Endometrial microvascular endothelial cells (primary cell): ENCODE results near the gene CPNE2. TPM values are rescaled to one million over a fixed set of nuclear protein-coding genes. Genes with fewer than 3 reads are reported as not detected.

Source experiments
- in situ Hi-C: cut with HindIII; loops from 2 replicates; pipeline ENCODE4 v1.10.0; 2017; ENCODE audit warnings: low sequenced_read_pairs, low pct_unique_long_range_greater_than_20kb; ENCODE audit errors: inconsistent ontology term
- total RNA-seq: library from RNA; depleted of rRNA; stranded (reverse); fragments of >200 nt; gene quantifications from one replicate; pipeline ENCODE4 v1.2.3, GENCODE V29; 2015; ENCODE audit errors: inconsistent ontology term

Gene CPNE2
- total RNA-seq, 1 donor from 2014 or later = 87.9 TPM

GRCh38 chr16:57152096-57153093 is 60.0 kb downstream of the CPNE2 start:
- in situ Hi-C loops = no loop called here

DNA sequence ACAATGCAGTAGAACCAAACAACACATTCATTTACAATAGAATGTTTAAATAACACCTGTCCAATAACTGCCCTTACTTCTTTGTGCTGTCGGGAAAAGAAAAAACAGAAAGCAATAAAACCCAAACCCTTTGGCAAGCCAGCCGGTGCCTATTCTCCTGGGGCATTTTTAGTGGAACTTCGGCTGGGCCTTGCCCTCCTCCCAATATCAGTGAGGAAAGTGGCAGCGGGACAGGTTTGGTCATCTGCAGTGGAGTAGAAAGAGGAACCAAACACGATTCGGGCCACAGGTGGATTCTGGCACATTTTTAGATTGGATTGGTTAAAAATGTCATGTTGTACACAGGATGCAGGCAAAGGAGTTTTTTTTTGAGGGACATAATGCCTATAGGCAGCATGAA is 61.5 kb downstream of the CPNE2 start:
- in situ Hi-C loops = no loop called here

DNA sequence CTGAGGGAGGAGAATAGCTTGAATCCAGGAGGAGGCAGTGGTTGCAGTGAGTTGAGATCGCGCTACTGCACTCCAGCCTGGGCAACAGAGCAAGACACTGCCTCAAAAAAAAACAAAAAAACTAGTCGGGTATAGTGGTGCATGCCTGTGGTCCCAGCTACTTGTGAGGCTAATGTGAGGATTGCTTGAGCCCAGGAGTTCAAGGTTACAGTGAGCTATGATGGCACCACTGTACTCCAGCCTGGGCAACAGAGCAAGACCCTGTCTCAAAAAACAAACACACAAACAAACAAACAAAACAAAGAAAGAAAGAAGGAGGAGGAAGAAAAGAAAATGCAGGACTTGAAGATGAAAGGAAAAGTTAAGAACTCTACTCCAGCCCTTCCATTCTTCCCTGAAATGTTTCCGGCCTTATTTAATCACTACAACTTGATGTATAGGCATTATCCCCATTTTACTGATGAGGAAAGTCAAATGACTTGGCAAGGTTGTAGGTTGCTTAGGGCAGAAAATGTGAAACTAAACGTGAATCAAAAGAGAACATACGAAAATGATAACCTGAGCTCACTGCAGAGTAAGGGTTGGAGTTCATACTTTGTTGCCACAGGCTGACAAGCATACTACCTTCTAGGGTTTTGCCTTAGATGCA is 63.4 kb downstream of the CPNE2 start:
- in situ Hi-C loops = no loop called here

- in situ Hi-C loops = no loop called here
Observed at GRCh38 chr16:57156351-57156703, 63.9 kb downstream of the CPNE2 start.

DNA sequence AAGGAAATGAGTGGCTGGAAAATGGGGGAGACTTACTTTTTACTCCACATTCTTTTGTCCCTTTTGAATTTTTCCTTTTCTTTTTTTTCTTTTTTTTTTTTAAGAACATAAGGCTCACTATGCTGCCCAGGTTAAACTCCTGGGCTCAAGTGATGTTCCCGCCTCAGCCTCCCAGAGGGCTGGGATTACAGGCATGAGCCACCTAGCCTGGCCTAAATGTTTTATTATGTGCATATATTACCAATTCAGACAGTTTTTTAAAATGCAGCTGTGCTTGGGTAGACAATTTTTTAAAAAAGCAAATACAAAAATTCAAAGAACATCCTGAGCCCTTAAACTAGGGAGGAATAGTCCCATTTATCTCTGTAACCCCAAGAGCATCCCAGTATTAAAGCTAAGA is 65.2 kb downstream of the CPNE2 start:
- in situ Hi-C loops = no loop called here

DNA sequence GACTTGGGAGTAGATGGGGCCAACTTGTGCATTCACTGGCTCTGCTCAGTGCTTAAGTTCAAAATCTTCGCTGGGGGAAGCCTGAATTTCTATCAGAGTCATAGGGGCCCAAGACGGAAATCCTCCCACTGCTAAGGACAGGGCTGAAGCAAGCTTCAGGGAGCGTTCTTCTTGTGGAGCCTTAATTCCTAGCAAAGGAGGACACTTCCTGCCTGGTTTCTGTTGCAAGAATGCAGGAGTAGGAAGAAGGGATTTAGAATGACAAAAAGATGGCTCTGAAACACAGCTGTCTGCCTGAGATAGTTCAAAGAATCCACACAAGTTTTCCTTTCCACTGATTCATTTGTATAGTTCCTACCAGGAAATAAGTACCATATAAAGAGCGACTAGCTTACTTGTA is 67.1 kb downstream of the CPNE2 start:
- in situ Hi-C loops = no loop called here

DNA sequence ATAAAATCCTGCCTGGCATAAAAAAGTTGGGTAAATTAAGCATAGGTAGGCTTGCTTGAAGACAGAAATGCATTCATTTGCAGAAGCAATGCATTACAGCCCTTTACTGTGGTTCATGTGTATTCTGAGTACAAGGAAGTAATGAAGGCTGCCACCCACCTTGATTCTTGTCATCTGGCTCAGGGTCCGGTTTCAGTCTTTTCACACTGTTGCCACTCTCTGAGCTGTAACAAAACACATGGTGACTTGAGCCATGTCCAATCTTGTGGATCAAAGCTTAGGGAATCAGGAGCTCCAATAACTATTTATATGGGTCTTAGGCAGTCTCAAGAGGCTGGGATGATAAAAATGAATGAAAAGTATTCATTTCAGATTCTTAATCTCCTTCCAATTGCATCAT is 71.5 kb downstream of the CPNE2 start:
- in situ Hi-C loops = loop anchor here (10.0 kb wide), 1 partner anchor 89 kb away; no protein-coding TSS in a partner anchor

DNA sequence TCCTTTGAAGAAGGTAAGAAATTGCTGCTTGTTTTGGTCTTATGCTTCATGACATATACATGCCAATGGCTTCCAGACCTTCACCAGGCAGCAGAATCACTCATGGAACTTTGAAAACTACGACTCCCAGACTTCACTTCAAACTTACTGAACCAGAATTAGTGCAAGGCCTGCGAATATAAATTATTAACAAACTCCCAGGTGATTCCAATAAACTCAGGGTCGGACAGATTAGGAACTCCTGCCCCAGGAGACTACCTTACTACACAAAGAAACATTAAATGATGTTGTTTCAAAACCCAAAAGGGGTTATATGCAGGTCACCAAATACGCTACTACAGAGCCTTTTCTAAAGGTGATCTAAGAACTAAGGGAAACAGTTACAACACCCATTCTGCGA is 73.1 kb downstream of the CPNE2 start:
- in situ Hi-C loops = loop anchor here (10.0 kb wide), 1 partner anchor 91 kb away; no protein-coding TSS in a partner anchor

DNA sequence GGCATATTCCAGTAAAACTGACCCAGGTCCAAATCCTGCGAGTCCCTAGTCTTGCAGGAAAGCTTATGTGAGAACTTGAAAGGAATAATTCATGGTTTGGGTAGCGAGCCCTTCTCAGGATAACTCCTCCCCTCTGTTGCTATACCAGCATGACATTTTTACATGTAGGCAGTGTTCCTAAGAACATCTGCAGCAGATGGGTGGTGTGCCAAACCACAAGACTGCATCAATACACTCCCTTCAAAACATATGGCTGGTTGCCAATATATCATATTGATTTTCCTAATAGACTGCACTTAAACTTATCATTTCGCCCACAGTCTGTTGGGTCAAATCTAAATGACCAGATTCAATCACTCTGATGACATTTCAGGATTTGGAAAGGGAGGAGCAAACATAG is 73.6 kb downstream of the CPNE2 start:
- in situ Hi-C loops = loop anchor here (10.0 kb wide), 1 partner anchor 91 kb away; no protein-coding TSS in a partner anchor

GRCh38 chr16:57166451-57166850 is 74.1 kb downstream of the CPNE2 start:
- in situ Hi-C loops = loop anchor here (10.0 kb wide), 1 partner anchor 92 kb away; no protein-coding TSS in a partner anchor

- in situ Hi-C loops = loop anchor here (10.0 kb wide), 1 partner anchor 92 kb away; no protein-coding TSS in a partner anchor
Observed at GRCh38 chr16:57166951-57167350, 74.6 kb downstream of the CPNE2 start.

DNA sequence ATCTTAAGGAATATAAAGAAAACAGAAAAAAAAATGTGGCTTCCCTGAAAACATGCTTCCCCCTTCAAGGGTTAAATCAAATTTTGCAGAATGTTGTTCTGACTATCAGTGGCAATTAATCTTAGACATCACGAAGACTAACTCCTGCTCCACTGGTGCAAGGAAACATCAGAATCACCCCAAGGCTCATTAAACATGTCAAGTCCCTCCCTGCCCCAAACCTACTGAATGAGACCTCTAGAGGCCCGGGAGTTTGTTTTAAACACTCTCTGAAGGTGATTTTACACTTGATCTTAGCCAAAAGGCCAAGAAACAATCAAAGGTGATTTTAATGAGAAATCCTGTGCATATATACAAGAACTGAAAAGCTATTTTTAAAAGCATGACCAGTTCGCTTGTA is 75.2 kb downstream of the CPNE2 start:
- in situ Hi-C loops = loop anchor here (10.0 kb wide), 1 partner anchor 93 kb away; no protein-coding TSS in a partner anchor

DNA sequence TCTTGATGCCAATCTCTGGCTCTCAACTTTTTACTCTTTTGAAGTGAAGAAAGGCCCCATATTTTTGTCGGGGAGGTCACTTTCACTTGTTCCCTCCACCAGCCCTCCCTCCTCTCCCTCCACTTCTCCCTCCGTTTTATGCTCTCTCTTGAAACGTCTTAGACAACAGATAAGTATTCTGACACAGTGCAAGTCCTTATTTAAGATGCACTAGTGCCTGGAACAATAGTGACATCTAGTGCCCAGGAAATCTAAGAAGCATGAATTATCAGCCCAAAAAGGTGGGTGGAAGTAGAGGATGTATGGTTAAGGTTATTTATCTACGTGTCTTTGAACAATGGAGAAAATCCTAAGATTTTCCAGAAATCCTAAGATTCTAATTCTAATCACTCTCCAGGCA is 75.6 kb downstream of the CPNE2 start:
- in situ Hi-C loops = loop anchor here (10.0 kb wide), 1 partner anchor 93 kb away; no protein-coding TSS in a partner anchor

DNA sequence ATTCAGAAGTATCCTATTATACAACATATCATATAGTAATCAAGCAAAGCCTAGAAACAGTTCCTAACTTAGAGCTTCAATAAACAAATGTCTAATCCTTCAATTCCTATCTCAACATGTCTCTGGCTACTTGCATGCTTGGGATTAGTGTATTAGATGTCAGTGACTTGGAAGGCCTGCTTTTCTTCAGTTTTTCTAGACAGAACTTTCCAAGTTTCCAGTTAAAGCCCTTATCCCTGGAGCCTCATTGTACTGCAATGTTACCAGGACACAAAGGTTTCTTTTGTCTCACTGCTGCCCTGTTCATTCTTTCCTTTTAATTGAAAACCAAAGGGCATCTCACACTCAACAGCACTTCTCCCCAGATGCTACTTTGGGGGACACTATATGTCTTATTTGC is 76.9 kb downstream of the CPNE2 start:
- in situ Hi-C loops = loop anchor here (10.0 kb wide), 1 partner anchor 95 kb away; no protein-coding TSS in a partner anchor

- in situ Hi-C loops = no loop called here
Observed at GRCh38 chr16:57172721-57173290, 80.4 kb downstream of the CPNE2 start.

GRCh38 chr16:57175896-57176295 is 83.5 kb downstream of the CPNE2 start:
- in situ Hi-C loops = no loop called here

- in situ Hi-C loops = no loop called here
Observed at GRCh38 chr16:57178196-57178595, 85.8 kb downstream of the CPNE2 start.

DNA sequence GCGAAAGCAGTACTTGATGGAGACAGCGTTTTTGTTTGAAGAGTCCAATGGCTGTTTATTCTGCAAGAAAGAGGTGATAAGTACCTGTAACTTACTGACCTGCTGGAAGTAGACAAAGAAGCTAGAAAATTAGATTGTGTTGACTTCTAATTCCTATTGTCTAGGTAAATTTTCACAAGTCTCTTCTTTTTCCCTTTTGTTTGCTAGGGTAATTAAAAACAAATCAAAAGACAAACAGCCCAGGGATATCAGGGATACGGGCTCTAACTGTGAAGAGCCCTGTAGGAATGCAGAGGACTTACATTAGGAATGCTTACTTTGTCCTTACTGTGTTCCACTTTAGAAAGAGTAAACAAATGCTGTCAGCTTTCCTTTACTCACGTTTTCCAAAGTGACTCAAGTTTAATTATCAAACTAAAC is 86.4 kb downstream of the CPNE2 start:
- in situ Hi-C loops = no loop called here

DNA sequence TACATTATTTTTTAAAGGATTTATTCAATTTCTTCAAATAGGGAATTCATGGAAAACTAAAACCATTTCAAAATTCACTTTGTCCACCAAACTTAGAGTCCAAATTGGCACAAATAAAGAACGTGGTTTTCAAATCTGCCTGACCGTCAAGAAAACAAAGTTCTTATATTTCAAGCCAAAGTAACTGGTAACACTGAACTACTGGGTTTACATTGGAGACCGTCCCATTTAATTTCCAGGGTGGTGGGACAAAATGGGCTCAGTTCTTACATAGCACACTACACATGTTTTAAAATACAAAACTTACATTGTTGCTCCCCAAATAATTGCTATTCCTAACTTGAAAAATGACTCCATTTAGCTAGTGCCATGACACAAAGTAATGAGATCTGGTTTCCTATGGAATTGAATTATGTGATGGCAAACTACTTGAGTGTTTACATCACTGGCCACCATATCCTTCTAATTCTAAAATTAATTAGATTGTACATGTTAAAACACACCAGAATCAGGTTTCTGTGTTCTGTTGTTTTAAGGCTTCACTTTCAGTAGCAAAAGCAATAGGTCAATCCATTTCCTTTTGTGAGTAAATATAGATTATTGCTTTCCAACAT is 86.9 kb downstream of the CPNE2 start:
- in situ Hi-C loops = no loop called here
